Fibroblast of peridontal ligament (primary cell): Measurements from ENCODE around the gene TMEM244.
"Not testable (repeated sequence)": the region's sequence is repeated elsewhere in the genome, so short reads cannot be mapped to it uniquely, and the experiment has no call there.

Experiments used
- DNase-seq: peaks from one replicate; pipeline ENCODE4 v3.0.0-alpha.2; 2010; ENCODE audit errors: extremely low read depth

Gene TMEM244

DNA sequence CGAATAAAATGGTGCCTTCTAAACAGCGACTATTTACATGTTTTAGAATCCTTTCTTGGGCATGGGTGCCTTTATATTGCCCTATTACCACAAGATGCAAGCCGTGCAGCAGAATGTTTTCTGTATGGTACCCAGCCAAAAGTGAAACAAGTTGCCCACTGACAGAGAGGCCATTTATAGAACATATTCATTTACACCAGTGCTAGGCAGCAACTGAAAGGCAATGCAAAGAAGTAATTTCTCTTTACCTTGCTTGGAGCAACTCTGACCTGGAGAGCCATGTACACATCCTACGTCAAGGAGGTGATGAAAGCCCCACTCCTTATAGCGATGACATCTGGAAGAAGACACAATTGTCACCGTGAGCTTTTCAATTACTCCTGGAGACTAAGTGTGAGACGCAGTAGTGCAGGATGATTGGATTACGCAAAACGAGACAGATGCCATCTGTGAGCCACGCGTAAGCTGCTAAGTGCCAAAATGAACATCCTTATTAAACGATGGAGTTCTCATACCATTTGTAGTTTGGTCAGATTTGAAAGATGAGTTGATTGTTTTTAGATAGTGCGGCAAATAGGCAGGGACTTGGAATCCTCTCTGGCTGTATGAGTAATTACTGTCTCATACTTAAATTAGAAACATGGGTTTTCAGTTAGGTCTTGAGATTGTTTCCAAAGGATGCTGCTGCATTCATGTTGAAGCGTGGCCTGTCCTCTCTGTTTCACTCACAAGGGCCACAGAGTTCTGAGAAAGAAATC, at the start of gene TMEM244:
TSS of gene TMEM244 (minus strand) at position 408 of the 758 bp plus-strand sequence. CDS start at position 281, 127 bp downstream.
- DNase-seq: peak; percentile 88

GRCh38 chr6:129908858-129909257, 47.7 kb upstream of the TMEM244 start:
- no peak for DNase-seq

DNA sequence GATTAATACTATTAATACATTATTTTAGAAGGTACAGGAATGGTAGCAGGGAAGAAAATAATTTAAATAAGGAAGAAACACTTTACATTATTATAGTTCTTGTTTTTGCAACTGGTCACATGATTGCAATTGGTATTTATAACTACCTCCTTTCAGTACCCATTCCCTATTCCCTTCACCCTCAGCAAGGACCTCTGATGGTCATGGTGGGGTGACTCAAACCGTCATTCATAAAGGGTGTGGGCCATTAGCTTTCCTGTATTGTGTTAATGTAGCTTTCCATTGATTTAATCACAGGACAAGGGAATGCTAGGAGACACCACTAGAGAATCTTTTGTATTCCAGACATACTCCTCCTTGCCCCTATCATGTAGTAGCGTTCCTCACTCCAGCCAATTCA, 47.2 kb upstream of the TMEM244 start:
- no peak for DNase-seq

GRCh38 chr6:129906515-129907077, 45.5 kb upstream of the TMEM244 start:
- DNase-seq: no peak

DNA sequence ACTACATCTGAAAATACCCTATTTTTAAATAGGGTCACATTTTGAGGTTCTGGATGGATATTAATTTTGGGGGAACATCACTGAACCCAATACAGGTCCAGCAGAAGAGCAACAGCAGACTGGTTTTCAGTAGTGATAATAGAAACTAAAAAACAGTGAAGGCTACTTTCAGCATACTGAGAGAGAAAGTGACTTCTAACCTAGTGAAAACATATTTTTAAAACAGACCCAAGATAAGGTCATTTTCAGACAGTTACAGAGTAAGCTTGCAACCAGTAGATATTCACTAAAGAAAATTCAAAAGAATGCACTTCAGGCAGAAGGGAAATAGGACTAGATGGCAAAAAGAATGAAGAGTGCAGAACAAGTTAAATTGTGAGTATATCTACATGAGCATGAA, 42.0 kb upstream of the TMEM244 start:
- peak; percentile 15 for DNase-seq

- DNase-seq: no peak
Measured at GRCh38 chr6:129902681-129903080, 41.6 kb upstream of the TMEM244 start.

DNA sequence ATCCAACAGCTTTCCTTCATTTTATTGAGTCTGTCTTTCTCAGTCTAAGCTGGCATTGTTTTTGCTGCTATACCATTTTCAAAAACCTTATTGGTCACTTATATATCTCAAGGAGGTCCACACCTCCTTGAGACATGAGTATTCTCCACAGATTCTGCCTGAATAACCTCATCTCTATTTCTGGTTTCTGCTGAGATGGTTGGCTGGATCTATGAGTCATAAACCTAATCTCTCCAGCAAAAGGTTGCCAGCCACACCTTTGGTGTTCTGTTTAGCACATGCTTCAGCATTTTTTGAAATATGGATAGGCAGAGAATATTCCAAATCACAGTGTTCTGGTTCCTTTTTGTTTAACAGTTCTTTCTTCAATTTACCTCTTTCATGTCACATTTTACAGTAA, 40.8 kb upstream of the TMEM244 start:
- no peak for DNase-seq

GRCh38 chr6:129895692-129896091, 34.6 kb upstream of the TMEM244 start:
- peak; percentile 36 for DNase-seq

GRCh38 chr6:129894921-129895320, 33.8 kb upstream of the TMEM244 start:
- no peak for DNase-seq

DNA sequence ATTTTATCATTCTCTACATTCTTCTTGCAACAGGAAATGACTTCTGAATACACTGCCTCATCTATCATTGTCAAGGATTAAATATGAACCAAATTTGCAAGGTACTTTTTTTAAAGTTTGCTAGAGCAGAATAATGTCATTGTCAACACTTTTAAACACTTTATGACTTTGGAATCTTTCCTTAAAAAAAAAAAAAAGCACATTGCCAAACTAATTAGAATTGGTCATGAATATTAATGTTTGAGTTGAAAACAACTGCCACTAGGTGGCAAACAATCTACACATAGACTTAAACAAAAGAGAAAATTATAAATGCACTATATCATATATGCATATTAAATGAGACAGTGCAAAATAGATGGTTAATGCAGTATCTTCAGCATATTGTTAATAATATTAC, 32.5 kb upstream of the TMEM244 start:
- peak; percentile 69 for DNase-seq

DNA sequence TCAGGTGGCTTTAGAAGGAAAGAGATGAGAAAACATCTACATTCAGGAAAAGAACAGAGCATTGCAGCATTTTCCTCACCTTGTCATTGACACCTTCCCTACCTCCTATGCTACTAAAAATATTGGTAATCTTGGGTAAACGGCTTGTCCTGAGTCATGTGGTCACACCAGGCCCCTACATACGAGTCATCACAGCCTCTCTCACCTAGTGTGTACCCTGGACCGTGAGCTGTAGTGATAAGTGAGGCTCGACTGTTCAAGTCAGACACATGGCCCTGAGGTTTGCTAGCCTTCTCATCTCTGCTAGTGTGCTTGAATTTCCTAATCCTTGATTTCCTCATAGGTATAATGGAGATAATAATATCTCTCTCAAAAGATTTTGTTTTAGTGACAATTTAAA, 29.6 kb upstream of the TMEM244 start:
- DNase-seq: no peak

DNA sequence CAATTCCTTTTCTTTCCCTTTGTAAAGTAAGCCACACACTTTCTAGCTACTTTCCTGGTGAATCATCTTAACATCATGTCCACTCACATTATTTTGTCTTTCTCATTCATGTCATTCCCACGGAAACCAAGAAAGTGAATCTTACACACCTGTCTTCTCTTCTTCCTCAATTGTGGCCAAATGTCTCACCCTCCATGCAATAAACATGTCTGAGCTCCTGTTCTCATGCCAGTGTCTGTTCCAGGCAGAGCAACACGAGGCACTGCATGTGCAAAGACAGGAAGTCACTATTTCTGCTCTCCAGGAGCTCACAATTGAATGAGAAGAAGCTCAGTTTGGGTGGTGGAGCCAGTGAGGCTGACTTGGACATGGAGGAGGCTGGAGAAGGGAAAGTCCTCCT, 29.0 kb upstream of the TMEM244 start:
- peak; percentile 31 for DNase-seq

DNA sequence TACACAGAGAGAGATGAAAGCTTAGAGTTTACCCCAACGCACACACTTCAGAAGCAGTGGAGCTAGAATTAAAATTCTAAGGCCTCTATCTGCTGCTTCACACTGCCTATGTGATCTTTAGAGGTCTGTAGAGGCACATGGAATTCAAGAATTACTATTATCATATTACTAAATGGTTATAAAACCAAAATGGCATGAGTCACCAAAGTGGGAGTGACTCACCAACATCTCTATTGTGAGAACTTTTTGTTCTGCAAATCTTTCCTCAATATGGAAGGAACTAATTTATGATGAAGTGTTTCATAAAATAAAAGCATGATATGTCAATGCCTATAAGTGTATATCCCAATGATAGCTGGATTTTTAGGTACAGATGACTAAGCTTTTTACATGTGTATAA, 28.5 kb upstream of the TMEM244 start:
- DNase-seq: peak; percentile 91

- no peak for DNase-seq
Measured at GRCh38 chr6:129886401-129887155, 25.5 kb upstream of the TMEM244 start.

DNA sequence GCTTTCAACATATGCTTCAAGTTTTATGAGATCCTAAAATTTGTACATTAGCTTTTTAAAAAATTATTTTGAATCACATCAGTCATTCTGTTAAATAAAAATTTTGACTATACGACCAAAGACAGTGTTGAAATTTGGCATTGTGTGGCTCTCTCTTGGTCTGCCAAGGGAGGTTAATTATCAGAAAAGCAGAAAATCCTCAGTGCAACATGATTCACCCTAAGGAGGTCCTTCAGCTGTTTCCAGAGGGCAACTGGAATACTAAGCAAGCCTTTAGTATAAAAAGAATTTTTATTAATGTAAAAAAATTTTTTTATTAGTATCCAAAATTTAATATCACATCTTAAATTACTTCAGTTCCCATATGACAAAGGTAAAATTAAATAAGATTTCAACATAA, 23.1 kb upstream of the TMEM244 start:
- DNase-seq: no peak

DNA sequence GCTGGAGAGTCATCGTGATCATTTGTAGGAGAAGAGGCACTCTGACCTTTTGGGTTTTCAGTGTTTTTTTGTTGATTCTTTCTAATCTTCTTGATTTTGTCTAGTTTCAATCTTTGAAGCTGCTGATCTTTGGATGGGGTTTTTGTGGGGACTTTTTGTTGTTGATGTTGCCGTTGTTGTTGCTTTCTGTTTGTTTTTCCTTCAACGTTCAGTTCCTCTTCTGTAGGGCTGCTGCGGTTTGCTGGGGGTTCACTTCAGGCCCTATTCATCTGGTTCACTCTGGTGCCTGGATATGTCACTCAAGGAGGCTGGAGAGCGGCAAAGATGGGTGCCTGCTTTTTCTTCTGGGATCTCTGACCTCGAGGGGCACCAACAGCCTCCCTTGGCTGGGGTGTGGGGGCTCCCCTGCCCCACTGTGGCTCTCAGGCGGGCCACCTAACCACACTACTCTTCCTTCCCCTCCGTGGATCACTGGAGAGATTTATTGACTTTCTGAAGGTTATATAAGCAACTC, 21.5 kb upstream of the TMEM244 start:
- DNase-seq: no peak

GRCh38 chr6:129877894-129878293, 16.8 kb upstream of the TMEM244 start:
- not testable (repeated sequence) for DNase-seq

DNA sequence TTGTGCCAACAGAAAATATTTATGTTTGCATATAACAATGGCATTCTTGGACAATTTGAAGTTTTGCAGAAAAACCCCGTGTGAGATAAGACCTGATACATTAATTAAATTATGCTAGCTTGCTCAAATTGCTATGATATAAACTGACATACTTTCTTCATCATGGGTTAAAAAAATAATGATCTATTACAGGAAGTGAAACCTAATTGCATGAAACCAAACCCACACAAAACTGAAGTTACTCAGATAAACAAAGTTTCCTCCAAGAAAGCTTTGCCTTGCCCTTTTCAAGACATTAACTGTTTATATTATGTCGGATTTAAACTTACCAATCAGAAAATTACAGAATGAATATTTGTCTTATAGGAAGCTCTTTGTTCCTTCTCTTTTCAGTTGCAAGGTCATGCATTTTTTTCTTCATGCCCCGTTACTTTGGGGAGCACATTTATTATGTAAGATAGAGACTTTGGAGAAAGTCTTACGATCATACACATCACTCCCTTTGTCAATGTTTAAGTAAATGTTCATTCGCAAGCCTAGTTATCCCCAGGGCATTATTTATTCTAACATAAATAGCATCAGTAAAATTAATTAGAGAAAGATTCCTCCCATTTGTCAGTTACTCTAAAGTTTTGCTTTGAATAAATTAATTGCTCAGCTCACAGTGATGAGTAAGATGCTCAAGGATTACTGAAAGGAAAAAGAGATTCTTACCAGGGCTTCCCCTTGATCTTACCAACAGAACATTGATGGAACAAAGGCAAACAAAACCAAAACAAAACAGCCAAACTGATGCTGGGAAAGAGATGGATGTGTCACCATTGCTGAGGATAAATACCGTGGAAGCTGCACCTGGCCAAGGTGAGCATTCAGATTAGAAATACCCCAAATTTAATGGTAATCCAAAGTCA, 14.8 kb upstream of the TMEM244 start:
- peak; percentile 20 for DNase-seq

GRCh38 chr6:129874837-129875236, 13.7 kb upstream of the TMEM244 start:
- DNase-seq: no peak

DNA sequence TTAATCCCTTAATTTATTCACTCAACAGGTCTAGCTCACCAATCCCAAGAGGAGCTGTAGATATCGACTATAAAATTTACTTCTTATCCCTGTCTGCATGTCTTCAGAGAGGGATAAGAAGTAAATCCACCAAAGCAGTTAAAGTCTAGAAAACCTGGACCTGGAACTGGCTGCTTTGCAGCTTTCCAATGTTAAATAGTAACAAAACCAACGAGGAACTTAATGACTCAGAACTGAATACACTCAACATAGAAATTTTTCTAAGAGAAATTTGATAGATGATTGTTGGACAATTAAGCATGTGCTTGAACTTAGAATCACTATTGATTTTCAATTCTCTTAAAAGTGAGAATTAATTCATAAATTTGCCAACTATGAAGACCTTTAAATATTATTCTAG, 11.5 kb upstream of the TMEM244 start:
- peak; percentile 35 for DNase-seq

GRCh38 chr6:129871221-129871620, 10.1 kb upstream of the TMEM244 start:
- DNase-seq: peak; percentile 80

DNA sequence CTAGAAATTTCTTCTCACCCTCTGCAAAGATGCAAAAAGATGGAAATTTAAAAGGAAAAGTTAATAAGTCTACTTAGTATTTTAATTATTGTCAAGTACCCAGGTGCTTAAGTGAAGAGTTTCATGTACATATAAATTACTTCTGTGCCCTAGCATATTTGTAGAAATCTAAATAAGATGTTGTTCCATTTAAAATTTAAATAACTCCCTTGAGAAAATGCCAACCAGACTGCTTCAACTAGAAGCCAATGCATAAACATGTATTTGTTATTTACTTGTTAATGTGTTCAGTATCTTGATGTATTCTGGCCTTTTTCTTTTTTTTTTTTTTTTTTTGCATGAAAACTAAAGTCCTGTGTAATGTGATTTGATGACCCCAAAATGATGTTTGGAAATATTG, 6.3 kb upstream of the TMEM244 start:
- no peak for DNase-seq
